Right cardiac atrium (tissue), 5 donors: ENCODE measurements around the gene PHLPP1. TPM values are rescaled to one million over a fixed set of nuclear protein-coding genes. Genes with fewer than 3 reads are reported as not detected.
A peak's percentile ranks its signal among the peaks of the same experiment; 100 is the strongest.

ENCODE experiments used
- ATAC-seq, 2 donors: fragments of 200-7000 bp; cut with Tn5 transposase; one replicate each; pipeline versions ENCODE4 v1.8.0 to v1.9.1; 2020; ENCODE audit warnings: moderate library complexity in 2 of 2, mild to moderate bottlenecking in 1 of 2
- DNase-seq, 3 donors: peaks; one replicate each; pipeline ENCODE4 v3.0.0-alpha.2; 2020
- H3K27ac ChIP-seq: one replicate; pipeline ENCODE4 v1.5.1; 2013; ENCODE audit warnings: mild to moderate bottlenecking, low read length, control low read depth, moderate library complexity
- H3K27me3 ChIP-seq: one replicate; pipeline ENCODE4 v1.6.1; 2013; ENCODE audit not compliant: control insufficient read depth, insufficient read depth
- H3K4me1 ChIP-seq: one replicate; pipeline ENCODE4 v1.6.1; 2013; ENCODE audit warnings: low read length; ENCODE audit not compliant: control insufficient read depth, insufficient read depth
- H3K4me3 ChIP-seq: one replicate; pipeline ENCODE4 v1.5.1; 2013; ENCODE audit warnings: low read length, control low read depth
- H3K9me3 ChIP-seq: one replicate; pipeline ENCODE4 v1.6.1; 2013; ENCODE audit warnings: low read length; ENCODE audit not compliant: control insufficient read depth
- WGBS: extraction: QIAGEN DNeasy Blood & Tissue Kit; methylation state at CpG from one replicate; pipeline ENCODE4 v1.1.7; 2013; 5-methylcytosine and 5-hydroxymethylcytosine counted together
- intact Hi-C, 4 donors: fragments of 100-400 bp; cut with DNase I; formaldehyde crosslinking; loops; one replicate each; pipeline versions ENCODE4 v1.11.0 to v1.14.0; 2022 to 2023
- polyA plus RNA-seq: library from polyadenylated mRNA; stranded (reverse); fragments of 200-250 nt; gene quantifications from one replicate; pipeline ENCODE4 v1.2.3, GENCODE V29; 2013
- total RNA-seq, 4 donors: library from RNA; stranded (reverse); fragmentation: NEBNext Ultra II Directional; extraction: Animal tissue kit (Norgen Biotek cat#: 25700); gene quantifications; one replicate each; pipeline ENCODE4 v1.2.1, GENCODE V29; 2021
- donor health status: healthy with polysubstance abuse.
- donor health status: DM: no; HTN: yes; CAD: no.
- donor health status: DM: no; HTN: no; CAD: no.
- donor health status: DM: no; HTN: yes; CAD: no; lungs with severe emphysema.
- donor health status: DM: yes; HTN: yes; CAD: no.

PHLPP1 gene
- total and polyA plus RNA-seq, 5 donors, result 1.7 to 6.4 (median 4.9) TPM

DNA sequence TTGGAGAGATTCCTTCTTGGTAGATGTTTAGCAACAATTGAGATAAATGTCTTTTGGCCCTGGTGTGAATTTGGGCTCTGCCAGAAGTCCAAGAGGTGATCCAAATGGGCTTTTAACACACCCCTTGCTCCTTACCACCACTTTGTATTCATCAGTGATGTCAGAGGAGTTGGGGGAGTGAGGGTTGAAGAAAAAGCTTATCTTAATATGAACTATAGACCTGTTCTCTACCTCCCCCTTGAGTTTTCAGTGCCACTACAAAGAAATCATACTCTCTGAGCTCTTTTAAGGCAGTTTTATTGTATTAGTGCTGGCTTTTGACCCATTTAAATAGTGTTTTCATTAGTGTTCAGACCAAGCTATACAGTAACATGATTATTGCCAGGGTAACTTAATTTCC is 229.1 kb downstream of the PHLPP1 start:
- H3K27ac ChIP-seq, result no peak overlapping the region
- intact Hi-C loops, result no loop called here
- H3K9me3 ChIP-seq, result no peaks in the 10 kb centered on the region
- H3K4me1 ChIP-seq, result no peaks in the 10 kb centered on the region
- no peaks in the 10 kb centered on the region for H3K27me3 ChIP-seq
- no peak overlapping the region for H3K4me3 ChIP-seq
- DNase-seq (no peak), ATAC-seq (no peak)

DNA sequence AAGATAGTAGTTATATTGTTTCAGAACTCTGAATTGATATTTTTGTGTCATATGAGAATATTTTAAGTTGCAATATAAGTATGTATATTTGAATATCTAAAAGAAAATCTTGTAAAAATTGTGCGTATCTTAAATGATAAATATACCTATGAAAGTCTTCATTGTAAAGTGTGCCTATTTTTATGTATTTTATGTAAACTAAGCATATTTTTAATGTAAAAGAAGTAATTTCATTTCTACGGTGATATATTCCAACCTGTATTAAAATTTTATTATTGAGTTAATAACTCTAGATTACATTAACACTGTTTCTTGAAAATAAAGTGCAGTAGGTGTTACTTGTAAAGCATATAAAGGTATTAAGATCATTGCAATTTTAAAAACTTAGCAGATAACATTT is 233.4 kb downstream of the PHLPP1 start:
- ATAC-seq (no peak), DNase-seq (no peak)
- Histone ChIP-seq H3K27me3 (no peaks in the 10 kb centered on the region), H3K4me3 (no peak overlapping the region), H3K9me3 (no peaks in the 10 kb centered on the region), H3K27ac (no peak overlapping the region), H3K4me1 (peaks cover 2% of the 10 kb centered on the region)
- 97% methylated on average over 2 of the region's 2 CpGs for WGBS
- intact Hi-C loops, result no loop called here

DNA sequence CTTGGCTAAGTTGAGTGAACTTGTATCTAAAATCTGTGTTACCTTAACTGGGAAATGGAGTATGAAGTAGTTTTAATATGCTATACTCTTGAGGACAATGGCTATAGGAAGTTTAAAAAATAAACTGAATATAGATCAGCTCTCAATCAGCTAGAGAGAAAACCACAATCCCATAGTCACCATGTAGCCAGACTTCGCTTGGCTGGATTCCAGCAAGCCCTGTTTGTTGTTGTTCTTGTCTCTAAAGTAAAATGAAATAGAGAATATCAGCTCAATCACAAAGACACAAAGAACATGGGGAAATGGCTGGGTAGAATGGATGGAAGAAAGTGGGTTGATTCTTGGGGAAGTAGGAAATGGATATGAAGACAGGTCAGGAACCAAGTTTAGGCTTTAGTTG is 234.9 kb downstream of the PHLPP1 start:
- no peak overlapping the region for H3K27ac ChIP-seq
- 87% methylated on average over 1 of the region's 1 CpG for WGBS
- peaks cover 2% of the 10 kb centered on the region for H3K4me1 ChIP-seq
- peak in 1 of 3 donors; percentile 52 for DNase-seq
- no peaks in the 10 kb centered on the region for H3K27me3 ChIP-seq
- H3K9me3 ChIP-seq, result no peaks in the 10 kb centered on the region
- ATAC-seq, result no peak
- intact Hi-C loops, result loop anchor here in 1 of 4 donors (10.0 kb wide), 1 partner anchor 235 kb away; the partner anchor contains the start of gene PHLPP1
- H3K4me3 ChIP-seq, result no peak overlapping the region

DNA sequence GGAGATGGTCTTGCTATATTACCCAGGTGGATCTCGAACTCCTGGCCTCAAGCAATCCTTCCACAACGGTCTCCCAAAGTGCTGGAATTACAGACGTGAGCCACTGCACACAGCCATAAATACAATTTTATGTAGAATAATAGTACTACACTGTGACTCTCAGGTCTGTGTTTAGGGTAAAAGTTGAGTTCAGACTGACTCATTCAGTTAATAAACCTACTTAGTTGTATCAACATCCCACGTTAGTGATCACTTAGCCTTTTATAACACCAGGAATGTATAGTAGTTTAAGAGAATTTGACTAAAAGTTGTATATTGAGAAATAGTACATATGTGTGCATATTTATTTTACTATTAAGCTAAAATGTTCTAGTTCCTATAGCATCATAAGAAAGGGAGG is 237.5 kb downstream of the PHLPP1 start:
- no peak for DNase-seq
- intact Hi-C loops, result loop anchor here in 1 of 4 donors (10.0 kb wide), 1 partner anchor 238 kb away; the partner anchor contains the start of gene PHLPP1
- Histone ChIP-seq H3K4me3 (no peak overlapping the region), H3K9me3 (no peaks in the 10 kb centered on the region), H3K27ac (no peak overlapping the region), H3K27me3 (no peaks in the 10 kb centered on the region), H3K4me1 (peaks cover 2% of the 10 kb centered on the region)
- ATAC-seq, result no peak
- WGBS, result 93% methylated on average over 4 of the region's 4 CpGs

DNA sequence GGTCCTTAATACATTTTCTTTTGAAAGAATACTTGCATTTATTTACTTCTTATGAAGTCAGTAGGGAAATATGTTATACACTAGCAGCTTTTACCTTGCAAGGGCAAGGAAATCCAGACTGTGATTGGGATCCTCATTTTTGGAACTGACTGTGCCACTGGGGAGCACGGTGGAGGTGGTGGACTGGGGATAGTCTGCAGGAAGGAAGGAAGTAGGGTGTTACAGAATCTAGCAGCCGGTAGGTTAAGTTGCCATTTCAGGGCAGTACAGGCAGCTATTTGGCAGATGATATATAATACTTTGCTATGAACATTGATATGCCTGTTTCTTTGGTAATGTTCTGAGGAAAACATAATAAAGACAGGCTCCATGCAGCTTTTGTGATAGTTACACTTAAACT is 238.3 kb downstream of the PHLPP1 start:
- Histone ChIP-seq H3K27me3 (no peaks in the 10 kb centered on the region), H3K27ac (no peak overlapping the region), H3K4me1 (peaks cover 2% of the 10 kb centered on the region), H3K9me3 (no peaks in the 10 kb centered on the region), H3K4me3 (no peak overlapping the region)
- 25% methylated on average over 2 of the region's 2 CpGs for WGBS
- intact Hi-C loops, result loop anchor here in 1 of 4 donors (10.0 kb wide), 1 partner anchor 239 kb away; the partner anchor contains the start of gene PHLPP1
- ATAC-seq (peak; percentile 36 to 47), DNase-seq (no peak)

DNA sequence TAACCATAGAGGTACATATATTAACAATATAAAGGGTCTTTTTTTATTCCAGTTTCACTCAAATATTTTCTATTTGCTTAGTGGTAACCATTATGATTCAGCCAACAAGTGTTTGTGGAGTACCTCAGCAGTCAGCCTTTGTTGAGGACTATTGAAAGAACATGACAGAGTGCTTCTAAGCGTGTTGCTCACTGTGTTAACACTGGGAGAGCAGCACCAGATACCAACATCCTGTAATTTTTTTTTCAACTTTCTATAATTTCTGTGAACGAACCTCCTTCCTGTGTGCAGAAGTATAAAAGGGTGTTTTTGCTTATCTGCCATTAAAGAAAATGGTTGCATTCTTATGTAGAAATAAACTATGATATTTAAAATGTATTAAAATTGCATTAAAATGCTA is 239.0 kb downstream of the PHLPP1 start:
- 51% methylated on average over 2 of the region's 2 CpGs for WGBS
- Histone ChIP-seq H3K9me3 (no peaks in the 10 kb centered on the region), H3K4me1 (peaks cover 2% of the 10 kb centered on the region), H3K27ac (no peak overlapping the region), H3K27me3 (no peaks in the 10 kb centered on the region), H3K4me3 (no peak overlapping the region)
- DNase-seq, result no peak
- ATAC-seq, result peak in 1 of 2 donors; percentile 50
- intact Hi-C loops, result loop anchor here in 1 of 4 donors (10.0 kb wide), 1 partner anchor 240 kb away; the partner anchor contains the start of gene PHLPP1

DNA sequence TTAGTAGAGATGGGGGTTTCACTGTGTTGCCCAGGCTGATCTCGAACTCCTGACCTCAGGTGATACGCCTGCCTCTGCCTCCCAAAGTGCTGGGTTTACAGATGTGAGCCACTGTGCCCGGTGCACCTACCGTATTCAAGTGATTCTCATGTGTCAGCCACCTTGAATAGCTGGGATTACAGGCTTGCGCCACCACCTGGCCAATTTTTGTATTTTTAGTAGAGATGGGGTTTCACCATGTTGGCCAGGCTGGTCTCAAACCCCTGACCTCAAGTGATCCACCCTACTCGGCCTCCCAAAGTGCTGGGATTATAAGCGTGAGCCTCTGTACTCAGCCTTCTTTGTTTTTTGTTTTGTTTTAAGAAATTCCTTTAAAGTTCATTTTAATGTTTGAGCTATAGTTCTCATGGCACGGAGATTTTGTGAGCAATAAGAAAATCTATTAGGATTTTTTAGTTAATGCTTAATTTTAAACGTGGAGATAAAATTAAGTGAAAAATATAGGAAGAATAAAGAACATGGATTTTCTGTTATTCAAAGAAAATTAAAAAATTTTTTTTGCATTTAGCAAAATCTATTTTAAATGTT is 242.6 kb downstream of the PHLPP1 start:
- Histone ChIP-seq H3K4me1 (peaks cover 2% of the 10 kb centered on the region), H3K27ac (no peak overlapping the region), H3K9me3 (no peaks in the 10 kb centered on the region), H3K4me3 (no peak overlapping the region), H3K27me3 (no peaks in the 10 kb centered on the region)
- ATAC-seq, result peak; percentile 43 to 55
- WGBS, result 82% methylated on average over 9 of the region's 9 CpGs
- DNase-seq, result peak in 1 of 3 donors; percentile 47
- intact Hi-C loops, result loop anchor here in 1 of 4 donors (10.0 kb wide), 1 partner anchor 243 kb away; the partner anchor contains the start of gene PHLPP1

DNA sequence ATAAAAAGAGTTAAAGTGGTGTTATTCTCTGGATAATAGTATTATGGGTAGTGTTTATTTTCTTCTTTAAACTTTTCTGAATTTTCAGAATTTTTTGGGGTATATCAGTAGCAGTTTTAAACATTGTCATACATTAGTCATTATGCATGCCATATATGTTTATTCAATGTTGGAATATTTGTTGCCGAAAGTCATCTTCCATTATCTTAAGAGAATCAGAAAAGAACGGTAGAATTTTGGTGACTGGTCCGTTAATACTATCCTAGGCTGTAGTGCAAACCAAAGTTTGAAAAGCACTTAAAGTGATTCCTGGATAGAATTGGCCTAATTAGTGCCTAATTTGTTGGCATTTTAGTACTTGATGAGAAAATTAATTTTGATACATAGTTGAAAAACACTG is 244.1 kb downstream of the PHLPP1 start:
- no peak for DNase-seq
- H3K4me3 ChIP-seq, result no peak overlapping the region
- no peaks in the 10 kb centered on the region for H3K9me3 ChIP-seq
- H3K27ac ChIP-seq, result no peak overlapping the region
- ATAC-seq, result no peak
- no peaks in the 10 kb centered on the region for H3K4me1 ChIP-seq
- intact Hi-C loops, result loop anchor here in 1 of 4 donors (10.0 kb wide), 1 partner anchor 245 kb away; the partner anchor contains the start of gene PHLPP1
- H3K27me3 ChIP-seq, result no peaks in the 10 kb centered on the region
- WGBS, result 94% methylated on average over 3 of the region's 3 CpGs

DNA sequence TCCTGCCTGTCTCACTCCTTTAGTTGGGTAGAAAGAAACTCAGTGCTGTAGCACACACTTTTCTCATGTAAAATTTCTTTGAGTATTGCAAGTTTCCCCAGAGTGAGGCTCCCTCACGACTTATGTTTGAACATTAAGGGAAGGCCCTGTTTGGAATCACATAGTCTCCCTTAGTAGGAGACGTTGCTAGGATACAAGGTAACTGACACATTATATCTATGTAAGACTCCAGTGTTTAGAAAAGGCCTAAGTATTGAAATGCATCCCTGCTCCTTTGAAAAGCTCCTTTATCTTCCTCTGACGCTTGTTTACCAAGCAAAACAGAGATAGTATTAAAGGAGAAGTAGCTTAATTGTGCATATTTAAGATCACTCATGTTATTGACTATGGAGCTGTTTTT is 248.2 kb downstream of the PHLPP1 start:
- no peaks in the 10 kb centered on the region for H3K27me3 ChIP-seq
- ATAC-seq, result no peak
- no peaks in the 10 kb centered on the region for H3K4me1 ChIP-seq
- intact Hi-C loops, result no loop called here
- no peak overlapping the region for H3K27ac ChIP-seq
- no peak for DNase-seq
- H3K9me3 ChIP-seq, result no peaks in the 10 kb centered on the region
- no peak overlapping the region for H3K4me3 ChIP-seq
- WGBS, result 61% methylated on average over 3 of the region's 3 CpGs

DNA sequence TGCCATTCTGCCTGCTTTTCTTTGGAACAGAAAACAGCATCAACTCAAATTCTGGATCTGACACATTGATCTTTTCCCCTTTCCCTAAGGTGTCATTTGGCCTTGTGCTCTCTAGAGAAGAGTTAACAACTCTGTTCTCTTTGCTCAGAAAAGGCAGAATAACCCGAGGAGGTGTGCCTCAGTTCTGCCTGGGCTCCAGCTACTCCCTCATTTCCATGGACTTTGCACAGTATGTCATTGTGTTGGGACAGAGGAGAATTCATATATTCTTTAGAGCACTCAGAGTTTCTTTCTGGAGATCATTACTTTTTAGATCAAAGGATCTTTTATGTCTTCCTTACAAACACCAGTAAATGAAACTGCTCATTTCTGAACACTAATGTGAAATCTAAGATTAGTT is 249.1 kb downstream of the PHLPP1 start:
- no peak for DNase-seq
- H3K4me1 ChIP-seq, result no peaks in the 10 kb centered on the region
- no peak overlapping the region for H3K4me3 ChIP-seq
- no peak for ATAC-seq
- H3K9me3 ChIP-seq, result no peaks in the 10 kb centered on the region
- no peaks in the 10 kb centered on the region for H3K27me3 ChIP-seq
- intact Hi-C loops, result no loop called here
- 72% methylated on average over 1 of the region's 1 CpG for WGBS
- H3K27ac ChIP-seq, result no peak overlapping the region

DNA sequence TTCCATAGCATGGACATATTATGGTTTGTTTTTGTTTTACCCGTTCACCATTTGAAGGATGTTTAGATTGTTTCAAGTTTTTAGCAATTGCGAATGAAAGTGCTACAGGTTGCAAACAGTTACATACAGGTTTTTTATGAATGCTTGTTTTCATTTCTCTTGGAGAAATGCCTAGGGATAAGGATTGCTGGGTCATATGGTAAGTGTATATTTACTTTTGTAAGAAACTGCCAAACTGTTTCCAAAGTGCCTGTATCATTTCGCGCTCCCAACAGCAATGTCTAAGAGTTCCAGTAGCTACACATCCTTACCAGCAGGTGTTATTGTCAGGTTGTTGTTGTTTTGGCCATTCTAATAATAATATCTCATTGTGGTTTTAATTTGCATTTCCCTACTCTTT is 251.7 kb downstream of the PHLPP1 start:
- intact Hi-C loops, result no loop called here
- WGBS, result 91% methylated on average over 4 of the region's 4 CpGs
- Histone ChIP-seq H3K27me3 (no peaks in the 10 kb centered on the region), H3K27ac (no peak overlapping the region), H3K4me1 (no peaks in the 10 kb centered on the region), H3K4me3 (no peak overlapping the region), H3K9me3 (no peaks in the 10 kb centered on the region)
- ATAC-seq (no peak), DNase-seq (no peak)
